Right renal pelvis (tissue), 4 donors: ENCODE results near the gene SWT1. TPM values are rescaled to one million over a fixed set of nuclear protein-coding genes. Genes with fewer than 3 reads are reported as not detected.
A peak's percentile ranks its signal among the peaks of the same experiment; 100 is the strongest.

Experiments used
- DNase-seq, 4 donors: peaks; one replicate each; pipeline ENCODE4 v3.0.0-alpha.2; 2013; ENCODE audit warnings: low read depth in 4 of 4, low spot score in 3 of 4, missing footprints in 1 of 4
- polyA plus RNA-seq, 4 donors: library from polyadenylated mRNA; unstranded; fragments of 120-200 nt; gene quantifications; one replicate each; pipeline ENCODE4 v1.2.1, GENCODE V29; 2013; ENCODE audit not compliant: insufficient read length in 4 of 4

Gene SWT1
- polyA plus RNA-seq: 10 to 100 TPM in 2 of 4 donors, 1 to 10 TPM in 2; 8.9 to 12.0 (median 9.9) TPM

- peak; percentile 93 to 99 (median 98) for DNase-seq
Observed at GRCh38 chr1:185156854-185157598, at the start of gene SWT1, which contains the start of gene TRMT1L. SWT1 (plus strand) TSS chr1:185157167; CDS start chr1:185160842, 3,675 bp downstream. TRMT1L (minus strand) TSS chr1:185156953; CDS start chr1:185156712, 241 bp downstream.

GRCh38 chr1:185108321-185108720, 48.6 kb upstream of the SWT1 start:
- no peak for DNase-seq

- no peak for DNase-seq
Observed at GRCh38 chr1:185110145-185110544, 46.8 kb upstream of the SWT1 start.

GRCh38 chr1:185111873-185112272, 45.1 kb upstream of the SWT1 start:
- no peak for DNase-seq

GRCh38 chr1:185112356-185112755, 44.6 kb upstream of the SWT1 start:
- DNase-seq: no peak

GRCh38 chr1:185129708-185130107, 27.3 kb upstream of the SWT1 start:
- DNase-seq: no peak

GRCh38 chr1:185132534-185132933, 24.4 kb upstream of the SWT1 start:
- DNase-seq: no peak

- DNase-seq: no peak
Observed at GRCh38 chr1:185137896-185138545, 18.9 kb upstream of the SWT1 start.

- no peak for DNase-seq
Observed at GRCh38 chr1:185139246-185139645, 17.7 kb upstream of the SWT1 start.

- DNase-seq: no peak
Observed at GRCh38 chr1:185144233-185144632, 12.7 kb upstream of the SWT1 start.

GRCh38 chr1:185151215-185151614, 5.8 kb upstream of the SWT1 start:
- no peak for DNase-seq

GRCh38 chr1:185152187-185152767, 4.7 kb upstream of the SWT1 start:
- DNase-seq: no peak

GRCh38 chr1:185154912-185155513, 2.0 kb upstream of the SWT1 start:
- DNase-seq: peak in 1 of 4 donors; percentile 3

GRCh38 chr1:185155600-185156287, 1.2 kb upstream of the SWT1 start:
- peak in 3 of 4 donors; percentile 30 to 35 (median 32) for DNase-seq

GRCh38 chr1:185156288-185156853, 596 bp upstream of the SWT1 start:
- peak in 3 of 4 donors; percentile 27 to 54 (median 39) for DNase-seq

- DNase-seq: peak in 1 of 4 donors; percentile 5
Observed at GRCh38 chr1:185157599-185158412, 839 bp downstream of the SWT1 start.

- DNase-seq: no peak
Observed at GRCh38 chr1:185158800-185159199, 1.8 kb downstream of the SWT1 start.

- DNase-seq: no peak
Observed at GRCh38 chr1:185159966-185160365, 3.0 kb downstream of the SWT1 start.

GRCh38 chr1:185162491-185162890, 5.5 kb downstream of the SWT1 start:
- no peak for DNase-seq
